Measurements from ENCODE around the gene LRRC27. TPM values are rescaled to one million over a fixed set of nuclear protein-coding genes. Genes with fewer than 3 reads are reported as not detected.

LRRC27 gene
- polyA plus RNA-seq, 1 experiment: 9.2 TPM

DNA sequence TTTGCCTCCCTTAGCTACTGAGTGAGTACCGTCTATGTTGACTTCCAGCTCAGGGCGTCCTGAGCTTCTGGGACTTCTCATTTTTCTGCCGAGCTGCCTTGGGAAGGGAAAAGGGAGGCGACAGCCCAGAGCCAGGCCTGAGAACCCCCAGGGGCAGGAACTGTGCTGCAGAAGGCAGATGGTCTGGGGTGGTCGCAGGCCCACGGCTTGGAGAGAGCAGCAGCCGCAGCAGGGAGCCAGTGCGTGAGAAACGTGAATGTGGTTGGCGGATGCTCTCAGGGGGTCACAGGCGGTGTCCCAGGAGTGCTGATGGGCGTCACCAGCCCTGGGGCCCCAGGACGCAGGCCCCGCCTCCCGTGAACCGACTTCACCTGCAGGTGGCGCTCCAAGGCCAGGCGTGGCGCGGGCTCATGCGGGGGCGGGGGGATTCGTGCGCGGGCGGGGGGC is 55.8 kb downstream of the LRRC27 start:
- no peak overlapping the region for H3K4me3 ChIP-seq (ENCODE audit: low read depth, low read length)
- POLR2A ChIA-PET: no interaction called here
- no peak for DNase-seq (ENCODE audit: low read depth, low spot score)
- CTCF ChIA-PET: interaction anchor here (0.6 kb wide), 1 partner anchor 55 kb away, joined by 3 read pairs; no protein-coding TSS in a partner anchor
- H3K27me3 ChIP-seq (ENCODE audit: control insufficient read depth, insufficient read depth, low read length): peaks cover 2% of the 10 kb centered on the region
- no peak overlapping the region for H3K27ac ChIP-seq (ENCODE audit: low read depth, low read length)
- H3K9me3 ChIP-seq (ENCODE audit: control insufficient read depth, insufficient read depth, low read length): no peaks in the 10 kb centered on the region; the same call in 1 of the 2 replicates
- TF ChIP-seq, protein P1, sequence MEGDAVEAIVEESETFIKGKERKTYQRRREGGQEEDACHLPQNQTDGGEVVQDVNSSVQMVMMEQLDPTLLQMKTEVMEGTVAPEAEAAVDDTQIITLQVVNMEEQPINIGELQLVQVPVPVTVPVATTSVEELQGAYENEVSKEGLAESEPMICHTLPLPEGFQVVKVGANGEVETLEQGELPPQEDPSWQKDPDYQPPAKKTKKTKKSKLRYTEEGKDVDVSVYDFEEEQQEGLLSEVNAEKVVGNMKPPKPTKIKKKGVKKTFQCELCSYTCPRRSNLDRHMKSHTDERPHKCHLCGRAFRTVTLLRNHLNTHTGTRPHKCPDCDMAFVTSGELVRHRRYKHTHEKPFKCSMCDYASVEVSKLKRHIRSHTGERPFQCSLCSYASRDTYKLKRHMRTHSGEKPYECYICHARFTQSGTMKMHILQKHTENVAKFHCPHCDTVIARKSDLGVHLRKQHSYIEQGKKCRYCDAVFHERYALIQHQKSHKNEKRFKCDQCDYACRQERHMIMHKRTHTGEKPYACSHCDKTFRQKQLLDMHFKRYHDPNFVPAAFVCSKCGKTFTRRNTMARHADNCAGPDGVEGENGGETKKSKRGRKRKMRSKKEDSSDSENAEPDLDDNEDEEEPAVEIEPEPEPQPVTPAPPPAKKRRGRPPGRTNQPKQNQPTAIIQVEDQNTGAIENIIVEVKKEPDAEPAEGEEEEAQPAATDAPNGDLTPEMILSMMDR (IDR thresholded peaks at IDR 0.05; ENCODE audit: low read depth, low read length): peak; percentile 56

DNA sequence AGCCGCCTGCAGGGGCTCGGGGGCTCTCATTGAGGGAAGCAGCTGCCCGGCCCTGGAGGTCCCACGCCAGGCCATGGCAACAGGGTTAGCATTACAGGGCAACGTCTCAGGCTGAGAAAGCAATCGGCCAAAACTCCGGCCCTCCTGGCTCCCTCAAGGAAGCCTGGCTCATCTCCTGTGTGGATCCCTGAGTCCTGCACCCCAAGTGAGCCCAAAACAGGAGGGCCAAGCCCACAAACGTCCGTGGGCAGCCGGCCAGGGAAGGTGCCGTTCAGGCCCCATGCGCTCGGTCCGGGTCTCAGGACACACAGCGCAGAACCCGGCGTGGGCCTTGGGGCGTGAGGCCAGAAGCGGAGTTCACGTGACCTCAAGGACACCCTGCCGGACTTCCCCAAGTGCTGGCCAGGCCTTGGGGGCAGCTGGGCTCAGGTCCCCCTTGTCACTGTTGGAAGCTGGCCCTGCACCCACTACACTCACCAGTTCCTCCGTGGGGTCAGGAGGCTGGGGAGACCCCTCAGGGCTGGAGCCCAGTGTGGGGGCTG is 57.0 kb downstream of the LRRC27 start:
- CTCF ChIA-PET: no interaction called here
- DNase-seq (ENCODE audit: low read depth, low spot score): no peak
- TF ChIP-seq, protein P1 (IDR thresholded peaks at IDR 0.05; ENCODE audit: low read depth, low read length): no peak
- POLR2A ChIA-PET: no interaction called here
- Histone ChIP-seq H3K9me3 (ENCODE audit: control insufficient read depth, insufficient read depth, low read length) (no peaks in the 10 kb centered on the region; the same call in 1 of the 2 replicates), H3K27ac (ENCODE audit: low read depth, low read length) (no peak overlapping the region), H3K4me3 (ENCODE audit: low read depth, low read length) (no peak overlapping the region), H3K27me3 (ENCODE audit: control insufficient read depth, insufficient read depth, low read length) (peaks cover 2% of the 10 kb centered on the region)

DNA sequence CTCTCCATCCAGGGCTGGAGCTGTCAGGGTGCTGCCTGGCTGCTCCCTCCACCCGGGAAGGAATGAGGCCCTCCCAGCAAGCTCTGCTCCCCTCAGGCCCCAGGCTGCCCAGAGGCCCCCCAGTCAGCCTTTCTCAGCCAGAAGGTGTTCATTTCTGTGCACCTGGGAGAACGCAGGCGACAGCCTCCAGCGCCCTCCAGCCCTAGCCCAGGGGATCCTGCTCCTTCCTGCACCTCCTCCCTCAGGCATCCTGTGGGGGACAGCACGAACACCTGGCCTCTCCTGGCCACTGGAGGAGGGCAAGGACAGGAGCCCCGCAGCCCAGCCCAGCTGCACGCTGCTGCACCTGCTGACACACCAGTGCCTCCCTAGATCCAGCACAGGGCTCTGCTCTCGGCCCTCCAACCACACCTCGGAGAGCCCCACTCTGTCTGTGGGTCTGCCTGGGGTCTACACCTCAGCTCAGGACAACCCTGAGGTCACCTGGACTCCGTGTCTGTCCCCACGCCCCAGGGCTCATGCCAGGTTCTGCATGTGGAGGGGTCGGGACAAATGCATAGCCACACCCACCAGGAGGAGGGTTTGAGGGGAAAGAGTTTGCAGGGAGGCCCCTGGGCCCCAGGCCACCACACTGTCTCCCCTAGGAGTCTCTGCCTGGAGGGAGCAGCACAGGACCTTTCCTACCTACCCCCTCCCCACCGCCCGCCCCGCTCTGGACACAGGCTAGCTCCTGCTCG is 57.6 kb downstream of the LRRC27 start:
- CTCF ChIA-PET: no interaction called here
- Histone ChIP-seq H3K27ac (ENCODE audit: low read depth, low read length) (no peak overlapping the region), H3K27me3 (ENCODE audit: control insufficient read depth, insufficient read depth, low read length) (peaks cover 2% of the 10 kb centered on the region), H3K4me3 (ENCODE audit: low read depth, low read length) (no peak overlapping the region), H3K9me3 (ENCODE audit: control insufficient read depth, insufficient read depth, low read length) (no peaks in the 10 kb centered on the region; the same call in 1 of the 2 replicates)
- POLR2A ChIA-PET: no interaction called here
- DNase-seq (ENCODE audit: low read depth, low spot score): no peak
- TF ChIP-seq, protein P1 (IDR thresholded peaks at IDR 0.05; ENCODE audit: low read depth, low read length): no peak

DNA sequence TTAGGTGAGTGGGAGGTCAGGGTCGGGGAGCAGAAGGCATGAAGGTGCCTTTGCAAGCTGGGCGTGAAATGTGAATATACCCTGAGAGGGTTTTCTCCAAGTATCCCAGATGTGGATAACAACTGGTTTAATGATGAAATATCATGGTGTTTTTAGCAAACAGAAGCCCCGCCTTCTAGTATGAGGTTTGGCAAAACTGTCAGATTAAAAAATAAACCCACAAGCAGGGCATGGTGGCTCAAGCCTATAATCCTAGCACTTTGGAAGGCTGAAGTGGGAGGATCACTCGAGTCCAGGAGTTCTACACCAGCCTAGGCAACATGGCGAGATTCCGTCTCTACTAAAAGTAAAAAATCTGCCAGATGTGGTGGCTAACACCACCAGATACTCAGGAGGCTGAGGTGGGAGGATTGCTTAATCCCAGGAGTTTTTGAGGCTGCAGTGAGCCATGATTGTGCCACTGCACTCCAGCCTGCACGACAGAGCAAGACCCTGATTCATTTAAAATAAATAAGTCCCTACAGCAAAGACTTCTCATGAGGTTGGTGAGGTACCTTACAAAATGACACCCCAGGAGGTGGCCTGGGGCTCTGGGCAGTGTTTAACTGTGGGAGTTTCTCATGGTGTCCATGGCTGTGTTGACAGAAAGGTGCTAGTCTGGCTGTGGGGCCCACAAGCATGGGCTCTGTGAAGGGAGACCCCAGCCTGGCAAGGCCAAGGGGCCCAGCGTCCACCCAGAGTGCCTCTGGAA is 58.4 kb downstream of the LRRC27 start:
- H3K27me3 ChIP-seq (ENCODE audit: control insufficient read depth, insufficient read depth, low read length): peaks cover 2% of the 10 kb centered on the region
- H3K27ac ChIP-seq (ENCODE audit: low read depth, low read length): no peak overlapping the region
- CTCF ChIA-PET: no interaction called here
- no peaks in the 10 kb centered on the region; the same call in 1 of the 2 replicates for H3K9me3 ChIP-seq (ENCODE audit: control insufficient read depth, insufficient read depth, low read length)
- no peak overlapping the region for H3K4me3 ChIP-seq (ENCODE audit: low read depth, low read length)
- POLR2A ChIA-PET: no interaction called here
- DNase-seq (ENCODE audit: low read depth, low spot score): no peak
- TF ChIP-seq, protein P1 (IDR thresholded peaks at IDR 0.05; ENCODE audit: low read depth, low read length): no peak
